Measurements from ENCODE around the gene TSPAN15.

Gene TSPAN15

GRCh38 chr10:69416695-69417094 lies 34.6 kb upstream of the TSPAN15 start, which contains the start of gene TACR2:
Gene TACR2 (minus strand): TSS chr10:69416918. CDS start chr10:69416323, 595 bp downstream.
- Histone ChIP-seq H3K36me3 (ENCODE audit: control insufficient read depth in 4 of 4, insufficient read depth in 4 of 4, low read length in 3 of 4) (no peaks in the 10 kb centered on the region), H3K4me1 (ENCODE audit: control extremely low read depth in 1 of 4, control insufficient read depth in 4 of 4, insufficient read depth in 4 of 4, low read length in 3 of 4) (peaks cover 0 to 2% (median 0%) of the 10 kb centered on the region in 4 experiments), H3K27me3 (replicated peaks in 2 of 5; ENCODE audit: control insufficient read depth in 4 of 5, insufficient read depth in 5 of 5, low read length in 4 of 5) (no peaks in the 10 kb centered on the region), H3K27ac (ENCODE audit: insufficient read depth in 1 of 2, low read depth in 1 of 2, low read length in 2 of 2, poor library complexity in 1 of 2, severe bottlenecking in 2 of 2) (no peak within 1 kb of the TSS), H3K9me3 (ENCODE audit: control extremely low read depth in 1 of 5, control insufficient read depth in 4 of 5, insufficient read depth in 2 of 5, low read depth in 1 of 5, low read length in 4 of 5) (no peaks in the 10 kb centered on the region), H3K4me3 (ENCODE audit: control insufficient read depth in 1 of 7, extremely low read depth in 1 of 7, insufficient read depth in 4 of 7, low read depth in 2 of 7, low read length in 6 of 7) (no peak within 1 kb of the TSS)
- no peak for DNase-seq
- 92% methylated on average over 9 of the region's 10 CpGs for WGBS (ENCODE audit: insufficient coverage)
- CTCF ChIA-PET = interaction anchor here (1.0 to 1.6 kb wide), 4 partner anchors 10 to 99 kb away, joined by 3 to 5 read pairs (median 3); no protein-coding TSS in a partner anchor
- POLR2A ChIA-PET = no interaction called here

GRCh38 chr10:69417542-69417941 lies 33.7 kb upstream of the TSPAN15 start:
- H3K27ac ChIP-seq (ENCODE audit: insufficient read depth in 1 of 2, low read depth in 1 of 2, low read length in 2 of 2, poor library complexity in 1 of 2, severe bottlenecking in 2 of 2) = no peak overlapping the region
- H3K4me3 ChIP-seq (ENCODE audit: control insufficient read depth in 1 of 7, extremely low read depth in 1 of 7, insufficient read depth in 4 of 7, low read depth in 2 of 7, low read length in 6 of 7) = no peak overlapping the region
- H3K27me3 ChIP-seq (replicated peaks in 2 of 5; ENCODE audit: control insufficient read depth in 4 of 5, insufficient read depth in 5 of 5, low read length in 4 of 5) = no peaks in the 10 kb centered on the region
- H3K4me1 ChIP-seq (ENCODE audit: control extremely low read depth in 1 of 4, control insufficient read depth in 4 of 4, insufficient read depth in 4 of 4, low read length in 3 of 4) = no peaks in the 10 kb centered on the region
- 94% methylated on average over 10 of the region's 11 CpGs for WGBS (ENCODE audit: insufficient coverage)
- H3K9me3 ChIP-seq (ENCODE audit: control extremely low read depth in 1 of 5, control insufficient read depth in 4 of 5, insufficient read depth in 2 of 5, low read depth in 1 of 5, low read length in 4 of 5) = no peaks in the 10 kb centered on the region
- no peaks in the 10 kb centered on the region for H3K36me3 ChIP-seq (ENCODE audit: control insufficient read depth in 4 of 4, insufficient read depth in 4 of 4, low read length in 3 of 4)
- no peak for DNase-seq
- ChIA-PET POLR2A (no interaction called here), CTCF (interaction anchor here (1.0 to 3.1 kb wide), 4 partner anchors 9 to 98 kb away, joined by 3 to 12 read pairs (median 4); no protein-coding TSS in a partner anchor)

- Histone ChIP-seq H3K9me3 (ENCODE audit: control extremely low read depth in 1 of 5, control insufficient read depth in 4 of 5, insufficient read depth in 2 of 5, low read depth in 1 of 5, low read length in 4 of 5) (no peaks in the 10 kb centered on the region), H3K36me3 (ENCODE audit: control insufficient read depth in 4 of 4, insufficient read depth in 4 of 4, low read length in 3 of 4) (no peaks in the 10 kb centered on the region), H3K4me3 (ENCODE audit: control insufficient read depth in 1 of 7, extremely low read depth in 1 of 7, insufficient read depth in 4 of 7, low read depth in 2 of 7, low read length in 6 of 7) (no peak overlapping the region), H3K4me1 (ENCODE audit: control extremely low read depth in 1 of 4, control insufficient read depth in 4 of 4, insufficient read depth in 4 of 4, low read length in 3 of 4) (no peaks in the 10 kb centered on the region), H3K27ac (ENCODE audit: insufficient read depth in 1 of 2, low read depth in 1 of 2, low read length in 2 of 2, poor library complexity in 1 of 2, severe bottlenecking in 2 of 2) (no peak overlapping the region), H3K27me3 (replicated peaks in 2 of 5; ENCODE audit: control insufficient read depth in 4 of 5, insufficient read depth in 5 of 5, low read length in 4 of 5) (no peaks in the 10 kb centered on the region)
- 68% methylated on average over 5 of the region's 8 CpGs for WGBS (ENCODE audit: insufficient coverage)
- no peak for DNase-seq
- ChIA-PET POLR2A (no interaction called here), CTCF (interaction anchor here (1.0 to 3.1 kb wide), 2 partner anchors 11 to 32 kb away, joined by 3 to 12 read pairs; no protein-coding TSS in a partner anchor)
These were observed 33.1 kb upstream of the TSPAN15 start for GRCh38 chr10:69418052-69418752.

- H3K27me3 ChIP-seq (replicated peaks in 2 of 5; ENCODE audit: control insufficient read depth in 4 of 5, insufficient read depth in 5 of 5, low read length in 4 of 5) = no peaks in the 10 kb centered on the region
- H3K4me3 ChIP-seq (ENCODE audit: control insufficient read depth in 1 of 7, extremely low read depth in 1 of 7, insufficient read depth in 4 of 7, low read depth in 2 of 7, low read length in 6 of 7) = no peak overlapping the region
- ChIA-PET CTCF (interaction anchor here (1.4 to 3.1 kb wide), 2 partner anchors 8 to 12 kb away, joined by 5 to 12 read pairs; no protein-coding TSS in a partner anchor), POLR2A (no interaction called here)
- no peak overlapping the region for H3K27ac ChIP-seq (ENCODE audit: insufficient read depth in 1 of 2, low read depth in 1 of 2, low read length in 2 of 2, poor library complexity in 1 of 2, severe bottlenecking in 2 of 2)
- DNase-seq = no peak
- H3K9me3 ChIP-seq (ENCODE audit: control extremely low read depth in 1 of 5, control insufficient read depth in 4 of 5, insufficient read depth in 2 of 5, low read depth in 1 of 5, low read length in 4 of 5) = no peaks in the 10 kb centered on the region
- peaks cover 0 to 5% (median 2%) of the 10 kb centered on the region in 4 experiments for H3K4me1 ChIP-seq (ENCODE audit: control extremely low read depth in 1 of 4, control insufficient read depth in 4 of 4, insufficient read depth in 4 of 4, low read length in 3 of 4)
- no peaks in the 10 kb centered on the region for H3K36me3 ChIP-seq (ENCODE audit: control insufficient read depth in 4 of 4, insufficient read depth in 4 of 4, low read length in 3 of 4)
- WGBS (ENCODE audit: insufficient coverage) = 100% methylated on average over 16 of the region's 18 CpGs
These were observed 32.0 kb upstream of the TSPAN15 start for GRCh38 chr10:69419096-69419743.

- Histone ChIP-seq H3K9me3 (ENCODE audit: control extremely low read depth in 1 of 5, control insufficient read depth in 4 of 5, insufficient read depth in 2 of 5, low read depth in 1 of 5, low read length in 4 of 5) (no peaks in the 10 kb centered on the region), H3K27ac (ENCODE audit: insufficient read depth in 1 of 2, low read depth in 1 of 2, low read length in 2 of 2, poor library complexity in 1 of 2, severe bottlenecking in 2 of 2) (no peak overlapping the region), H3K4me1 (ENCODE audit: control extremely low read depth in 1 of 4, control insufficient read depth in 4 of 4, insufficient read depth in 4 of 4, low read length in 3 of 4) (peaks cover 0 to 6% (median 2%) of the 10 kb centered on the region in 4 experiments), H3K36me3 (ENCODE audit: control insufficient read depth in 4 of 4, insufficient read depth in 4 of 4, low read length in 3 of 4) (no peaks in the 10 kb centered on the region), H3K4me3 (ENCODE audit: control insufficient read depth in 1 of 7, extremely low read depth in 1 of 7, insufficient read depth in 4 of 7, low read depth in 2 of 7, low read length in 6 of 7) (no peak overlapping the region), H3K27me3 (replicated peaks in 2 of 5; ENCODE audit: control insufficient read depth in 4 of 5, insufficient read depth in 5 of 5, low read length in 4 of 5) (no peaks in the 10 kb centered on the region)
- WGBS (ENCODE audit: insufficient coverage) = 91% methylated on average over 10 of the region's 11 CpGs
- ChIA-PET CTCF (interaction anchor here (1.0 to 3.1 kb wide), 3 partner anchors 8 to 12 kb away, joined by 3 to 12 read pairs (median 5); no protein-coding TSS in a partner anchor), POLR2A (no interaction called here)
- no peak for DNase-seq
These were observed 31.5 kb upstream of the TSPAN15 start for GRCh38 chr10:69419744-69420126.

GRCh38 chr10:69421611-69422308 lies 29.5 kb upstream of the TSPAN15 start:
- Histone ChIP-seq H3K4me3 (ENCODE audit: control insufficient read depth in 1 of 7, extremely low read depth in 1 of 7, insufficient read depth in 4 of 7, low read depth in 2 of 7, low read length in 6 of 7) (no peak overlapping the region), H3K36me3 (ENCODE audit: control insufficient read depth in 4 of 4, insufficient read depth in 4 of 4, low read length in 3 of 4) (no peaks in the 10 kb centered on the region), H3K27ac (ENCODE audit: insufficient read depth in 1 of 2, low read depth in 1 of 2, low read length in 2 of 2, poor library complexity in 1 of 2, severe bottlenecking in 2 of 2) (no peak overlapping the region), H3K27me3 (replicated peaks in 2 of 5; ENCODE audit: control insufficient read depth in 4 of 5, insufficient read depth in 5 of 5, low read length in 4 of 5) (no peaks in the 10 kb centered on the region), H3K9me3 (ENCODE audit: control extremely low read depth in 1 of 5, control insufficient read depth in 4 of 5, insufficient read depth in 2 of 5, low read depth in 1 of 5, low read length in 4 of 5) (no peaks in the 10 kb centered on the region), H3K4me1 (ENCODE audit: control extremely low read depth in 1 of 4, control insufficient read depth in 4 of 4, insufficient read depth in 4 of 4, low read length in 3 of 4) (peaks cover 0 to 11% (median 2%) of the 10 kb centered on the region in 4 experiments)
- ChIA-PET CTCF (interaction anchor here (0.9 to 1.5 kb wide), 3 partner anchors 9 to 13 kb away, joined by 3 to 4 read pairs (median 3); no protein-coding TSS in a partner anchor), POLR2A (no interaction called here)
- no peak for DNase-seq
- 82% methylated on average over 8 of the region's 13 CpGs for WGBS (ENCODE audit: insufficient coverage)

Data from common myeloid progenitor, CD34-positive (primary cell).